ENCODE measurements around the gene MTHFS. TPM values are rescaled to one million over a fixed set of nuclear protein-coding genes. Genes with fewer than 3 reads are reported as not detected.

Gene MTHFS
- total and polyA plus RNA-seq, 2 donors (not counting 3 experiments of a cell fraction or from before 2014, with no cell fraction given) = 9.3 to 15.7 TPM

GRCh38 chr15:79884204-79884596 lies 12.6 kb downstream of the MTHFS start:
- Histone ChIP-seq H3K9me1 (replicated peaks; ENCODE audit: control insufficient read depth, extremely low read depth, insufficient read depth, low read length) (no peaks in the 10 kb centered on the region), H2AFZ (ENCODE audit: low read depth, low read length) (no peak overlapping the region), H3K27me3 (ENCODE audit: control insufficient read depth in 2 of 2, insufficient read depth in 2 of 2, low read length in 2 of 2) (no peaks in the 10 kb centered on the region), H3K9ac (replicated peaks; ENCODE audit: extremely low read depth, insufficient read depth, low read length) (no peak overlapping the region), H3K9me3 (replicated peaks; ENCODE audit: control insufficient read depth, insufficient read depth, low read length) (no peaks in the 10 kb centered on the region), H4K20me1 (replicated peaks; ENCODE audit: control insufficient read depth, extremely low read depth, insufficient read depth, low read length) (no peaks in the 10 kb centered on the region), H3K4me3 (replicated peaks in 1 of 3; ENCODE audit: insufficient read depth in 1 of 3, low read depth in 1 of 3, low read length in 3 of 3) (no peak overlapping the region), H3K4me2 (ENCODE audit: insufficient read depth, low read length) (no peak overlapping the region), H3K27ac (ENCODE audit: insufficient read depth, low read depth, low read length) (no peak overlapping the region), H3K36me3 (ENCODE audit: control insufficient read depth in 2 of 2, extremely low read depth in 1 of 2, insufficient read depth in 2 of 2, low read length in 2 of 2) (peaks cover 0 to 3% of the 10 kb centered on the region in 2 experiments), H3K4me1 (ENCODE audit: control insufficient read depth, extremely low read depth, insufficient read depth, low read length) (no peaks in the 10 kb centered on the region), H3K79me2 (ENCODE audit: control insufficient read depth, insufficient read depth, low read length) (no peaks in the 10 kb centered on the region)
- ChIA-PET POLR2A (no interaction called here), CTCF (no interaction called here)
- FAIRE-seq (no peak), DNase-seq (ENCODE audit: low read depth, low spot score) (no peak)
- BruUV-seq (replicated peaks) = no TSS peak
- dilution Hi-C loops (cut with MboI; ENCODE audit: extremely low pct_ligation_motif_present, low sequenced_read_pairs) (no loop called here), intact Hi-C loops (cut with micrococcal nuclease) (loop anchor here (10.0 kb wide), 1 partner anchor 1051 kb away; no protein-coding TSS in a partner anchor)
- TF ChIP-seq JUN (IDR thresholded peaks at IDR 0.05; ENCODE audit: borderline replicate concordance, insufficient read depth, insufficient read length, low read depth) (no peak), EZH2 (IDR thresholded peaks at IDR 0.05; ENCODE audit: borderline replicate concordance, low read depth, low read length, severe bottlenecking) (no peak), MYC (IDR thresholded peaks at IDR 0.05; ENCODE audit: low read depth, low read length) (no peak), GATA2 (IDR thresholded peaks at IDR 0.05; ENCODE audit: insufficient read depth, insufficient read length, low read depth, low read length) (no peak), FOS (IDR thresholded peaks at IDR 0.05; ENCODE audit: borderline replicate concordance, insufficient read depth, low read length) (no peak), POLR2AphosphoS5 (IDR thresholded peaks at IDR 0.05; ENCODE audit: insufficient read depth, low read depth, low read length) (no peak), CTCF (IDR thresholded peaks at IDR 0.05; ENCODE audit: extremely low read depth in 1 of 2, insufficient read depth in 1 of 2, low read depth in 1 of 2, low read length in 2 of 2) (no peak), POLR2A (IDR thresholded peaks at IDR 0.05; ENCODE audit: low read depth, low read length) (no peak)
- TF ChIP-seq, protein P1, sequence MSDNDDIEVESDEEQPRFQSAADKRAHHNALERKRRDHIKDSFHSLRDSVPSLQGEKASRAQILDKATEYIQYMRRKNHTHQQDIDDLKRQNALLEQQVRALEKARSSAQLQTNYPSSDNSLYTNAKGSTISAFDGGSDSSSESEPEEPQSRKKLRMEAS (IDR thresholded peaks at IDR 0.05; ENCODE audit: insufficient read depth, insufficient read length) = no peak

Data from endothelial cell of umbilical vein (primary cell).